Measurements from ENCODE around the gene MAST4.

MAST4 gene

GRCh38 chr5:67028941-67029340 is 432.7 kb downstream of the MAST4 start:
- no peak for DNase-seq

GRCh38 chr5:67029481-67029880 is 433.3 kb downstream of the MAST4 start:
- no peak for DNase-seq

GRCh38 chr5:67030289-67031056 is 434.3 kb downstream of the MAST4 start:
- no peak for DNase-seq

- no peak for DNase-seq
Observed at GRCh38 chr5:67031057-67031443, 434.9 kb downstream of the MAST4 start.

GRCh38 chr5:67031692-67032091 is 435.5 kb downstream of the MAST4 start:
- no peak for DNase-seq

GRCh38 chr5:67032921-67033664 is 436.9 kb downstream of the MAST4 start:
- DNase-seq, result no peak

- no peak for DNase-seq
Observed at GRCh38 chr5:67033880-67034651, 437.9 kb downstream of the MAST4 start.

- no peak for DNase-seq
Observed at GRCh38 chr5:67035098-67035740, 439.0 kb downstream of the MAST4 start.

- no peak for DNase-seq
Observed at GRCh38 chr5:67037171-67037570, 441.0 kb downstream of the MAST4 start.

- DNase-seq, result no peak
Observed at GRCh38 chr5:67038817-67039603, 442.8 kb downstream of the MAST4 start.

- DNase-seq, result no peak
Observed at GRCh38 chr5:67042176-67043003, 446.2 kb downstream of the MAST4 start.

- DNase-seq, result no peak
Observed at GRCh38 chr5:67043796-67044511, 447.8 kb downstream of the MAST4 start.

- no peak for DNase-seq
Observed at GRCh38 chr5:67045816-67046740, 449.9 kb downstream of the MAST4 start.

GRCh38 chr5:67047160-67047559 is 451.0 kb downstream of the MAST4 start:
- no peak for DNase-seq

GRCh38 chr5:67047616-67048015 is 451.4 kb downstream of the MAST4 start:
- no peak for DNase-seq

- DNase-seq, result no peak
Observed at GRCh38 chr5:67050125-67050524, 453.9 kb downstream of the MAST4 start.

- no peak for DNase-seq
Observed at GRCh38 chr5:67050635-67051034, 454.4 kb downstream of the MAST4 start.

GRCh38 chr5:67051164-67051563 is 455.0 kb downstream of the MAST4 start:
- DNase-seq, result no peak

GRCh38 chr5:67052034-67052433 is 455.8 kb downstream of the MAST4 start:
- DNase-seq, result no peak
